Measurements from ENCODE around the gene NMB.

- TF ChIP-seq POLR2A (IDR thresholded peaks at IDR 0.05) = no peak
- no peak for TF ChIP-seq CTCF (IDR thresholded peaks at IDR 0.05 in 8 of 11, conservative IDR thresholded peaks at IDR 0.05 in 3 of 11)
Measured at GRCh38 chr15:84609818-84610525, 48.0 kb downstream of the NMB start.

Measured in spleen (tissue), 7 donors.